Measurements from ENCODE around the gene BAIAP2L2.

- TF ChIP-seq, protein P1, sequence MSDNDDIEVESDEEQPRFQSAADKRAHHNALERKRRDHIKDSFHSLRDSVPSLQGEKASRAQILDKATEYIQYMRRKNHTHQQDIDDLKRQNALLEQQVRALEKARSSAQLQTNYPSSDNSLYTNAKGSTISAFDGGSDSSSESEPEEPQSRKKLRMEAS (IDR thresholded peaks at IDR 0.05) = no peak
- TF ChIP-seq CTCF (IDR thresholded peaks at IDR 0.05; ENCODE audit: low read depth, low read length, missing input control) (no peak), YY1 (IDR thresholded peaks at IDR 0.05) (no peak)
These were observed 74.0 kb downstream of the BAIAP2L2 start for GRCh38 chr22:38036392-38037062.
